Measurements from ENCODE around the gene TGFB1I1. TPM values are rescaled to one million over a fixed set of nuclear protein-coding genes. Genes with fewer than 3 reads are reported as not detected.
A peak's percentile ranks its signal among the peaks of the same experiment; 100 is the strongest.

The TGFB1I1 gene
- total RNA-seq, 1 experiment from 2014 or later = 4.3 TPM

DNA sequence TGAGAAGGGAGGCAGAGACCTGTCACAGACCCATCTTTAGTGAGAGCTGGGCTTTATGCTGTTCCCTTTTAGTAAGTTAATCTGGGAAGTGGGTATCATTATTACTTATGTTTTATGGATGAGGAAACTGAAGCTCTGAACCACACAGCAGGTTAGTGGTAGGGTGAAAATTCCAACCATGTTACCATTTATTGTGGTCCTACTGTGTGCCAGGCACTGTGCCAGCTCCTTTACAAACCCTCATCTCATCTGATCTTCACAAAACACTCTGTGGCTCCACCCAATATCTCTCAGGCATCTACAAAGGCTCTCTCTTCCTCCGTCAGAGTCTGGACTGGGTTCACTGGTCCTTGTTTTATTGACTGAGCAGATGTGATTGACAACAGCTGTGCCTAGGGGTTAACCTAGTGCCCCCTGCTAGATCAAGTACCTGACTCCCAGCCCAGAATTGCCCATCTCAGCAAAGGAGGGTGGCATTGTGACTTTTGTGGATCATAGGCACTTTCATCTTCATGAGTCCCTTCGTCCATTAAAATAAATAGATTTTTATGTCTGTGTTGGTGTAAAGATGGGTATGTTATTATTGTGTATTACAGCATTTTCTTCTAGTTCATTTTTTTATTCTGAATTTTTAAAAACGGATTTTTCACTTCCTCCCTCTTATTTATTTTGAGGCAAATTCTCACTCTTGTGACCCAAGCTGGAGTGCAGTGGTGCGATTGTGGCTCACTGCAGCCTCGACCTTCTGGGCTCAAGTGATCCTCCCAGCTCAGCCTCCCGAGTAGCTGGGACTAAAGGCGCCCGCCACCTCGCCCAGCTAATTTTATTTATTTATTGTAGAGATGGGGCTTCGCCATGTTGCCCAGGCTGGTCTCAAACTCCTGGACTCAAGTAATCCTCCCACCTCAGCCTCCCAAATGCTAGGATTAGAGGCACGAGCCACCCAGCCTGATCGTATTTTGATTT, 3.1 kb downstream of the TGFB1I1 start:
- Mint-ChIP-seq H3K4me1 (peaks cover 16% of the 10 kb centered on the region), H3K36me3 (no peaks in the 10 kb centered on the region), H3K4me3 (no peak overlapping the region; the same call in 1 of the 2 replicates), H3K9me3 (0 out of 2 replicates have a peak, but pooled peaks cover 5% of the 10 kb centered on the region), H3K27ac (no peak overlapping the region), H3K27me3 (ENCODE audit: low read depth) (peaks cover 87% of the 10 kb centered on the region)
- ATAC-seq (no peak), DNase-seq (ENCODE audit: low spot score) (no peak)
- ChIA-PET POLR2A (interaction anchor here (0.6 to 1.2 kb wide), 3 partner anchors 12 to 350 kb away, joined by 4 to 7 read pairs (median 4); no protein-coding TSS in a partner anchor), CTCF (interaction anchor here (0.8 to 13.1 kb wide), 3 partner anchors 18 to 240 kb away, joined by 3 to 221 read pairs (median 8); partner anchors contain the start of gene ARMC5)
- TF ChIP-seq, protein P1, sequence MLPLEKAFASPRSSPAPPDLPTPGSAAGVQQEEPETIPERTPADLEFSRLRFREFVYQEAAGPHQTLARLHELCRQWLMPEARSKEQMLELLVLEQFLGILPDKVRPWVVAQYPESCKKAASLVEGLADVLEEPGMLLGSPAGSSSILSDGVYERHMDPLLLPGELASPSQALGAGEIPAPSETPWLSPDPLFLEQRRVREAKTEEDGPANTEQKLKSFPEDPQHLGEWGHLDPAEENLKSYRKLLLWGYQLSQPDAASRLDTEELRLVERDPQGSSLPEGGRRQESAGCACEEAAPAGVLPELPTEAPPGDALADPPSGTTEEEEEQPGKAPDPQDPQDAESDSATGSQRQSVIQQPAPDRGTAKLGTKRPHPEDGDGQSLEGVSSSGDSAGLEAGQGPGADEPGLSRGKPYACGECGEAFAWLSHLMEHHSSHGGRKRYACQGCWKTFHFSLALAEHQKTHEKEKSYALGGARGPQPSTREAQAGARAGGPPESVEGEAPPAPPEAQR (CRISPR knock-in tag; IDR thresholded peaks at IDR 0.05) = no peak
- no peak for TF ChIP-seq CTCF (IDR thresholded peaks at IDR 0.05)

DNA sequence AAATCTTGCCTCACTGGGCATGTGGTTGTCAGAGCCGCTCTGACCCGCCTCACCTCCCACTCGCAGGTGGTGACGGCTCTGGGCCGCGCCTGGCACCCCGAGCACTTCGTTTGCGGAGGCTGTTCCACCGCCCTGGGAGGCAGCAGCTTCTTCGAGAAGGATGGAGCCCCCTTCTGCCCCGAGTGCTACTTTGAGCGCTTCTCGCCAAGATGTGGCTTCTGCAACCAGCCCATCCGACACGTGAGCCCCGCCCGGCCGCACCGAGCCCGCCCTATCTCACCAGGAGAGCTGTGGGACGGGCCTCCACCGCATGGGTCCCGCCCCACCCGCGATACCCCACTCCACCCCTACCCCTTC, 4.0 kb downstream of the TGFB1I1 start:
- POLR2A ChIA-PET = interaction anchor here (0.5 to 1.2 kb wide), 4 partner anchors 11 to 422 kb away, joined by 4 to 7 read pairs (median 4); no protein-coding TSS in a partner anchor
- CTCF ChIA-PET = interaction anchor here (0.8 to 13.1 kb wide), 4 partner anchors 12 to 239 kb away, joined by 3 to 221 read pairs (median 17); partner anchors contain the start of gene ARMC5
- Mint-ChIP-seq H3K9me3 (0 out of 2 replicates have a peak, but pooled peaks cover 5% of the 10 kb centered on the region), H3K36me3 (no peaks in the 10 kb centered on the region), H3K27me3 (ENCODE audit: low read depth) (peaks cover 88% of the 10 kb centered on the region), H3K4me1 (peaks cover 16% of the 10 kb centered on the region), H3K4me3 (peak overlapping the region; percentile 81), H3K27ac (no peak overlapping the region)
- DNase-seq (ENCODE audit: low spot score) = peak; percentile 41
- no peak for ATAC-seq
- TF ChIP-seq, protein P2, sequence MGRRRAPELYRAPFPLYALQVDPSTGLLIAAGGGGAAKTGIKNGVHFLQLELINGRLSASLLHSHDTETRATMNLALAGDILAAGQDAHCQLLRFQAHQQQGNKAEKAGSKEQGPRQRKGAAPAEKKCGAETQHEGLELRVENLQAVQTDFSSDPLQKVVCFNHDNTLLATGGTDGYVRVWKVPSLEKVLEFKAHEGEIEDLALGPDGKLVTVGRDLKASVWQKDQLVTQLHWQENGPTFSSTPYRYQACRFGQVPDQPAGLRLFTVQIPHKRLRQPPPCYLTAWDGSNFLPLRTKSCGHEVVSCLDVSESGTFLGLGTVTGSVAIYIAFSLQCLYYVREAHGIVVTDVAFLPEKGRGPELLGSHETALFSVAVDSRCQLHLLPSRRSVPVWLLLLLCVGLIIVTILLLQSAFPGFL (CRISPR knock-in tag; IDR thresholded peaks at IDR 0.05; ENCODE audit: borderline replicate concordance) = no peak
- TF ChIP-seq JUN (CRISPR knock-in tag; IDR thresholded peaks at IDR 0.05) (no peak), TEAD4 (CRISPR knock-in tag; IDR thresholded peaks at IDR 0.05) (no peak), FOXK1 (CRISPR knock-in tag; IDR thresholded peaks at IDR 0.05) (no peak), TCF7 (CRISPR knock-in tag; IDR thresholded peaks at IDR 0.05; ENCODE audit: low read depth) (no peak), SMAD3 (CRISPR knock-in tag; IDR thresholded peaks at IDR 0.05; ENCODE audit: borderline replicate concordance) (no peak), CBFB (CRISPR knock-in tag; IDR thresholded peaks at IDR 0.05; ENCODE audit: low read depth) (no peak), RELA (CRISPR knock-in tag; IDR thresholded peaks at IDR 0.05; ENCODE audit: borderline replicate concordance) (0 out of 2 replicates have a peak, but pooled peaks have one; percentile 26), ZNF317 (CRISPR knock-in tag; IDR thresholded peaks at IDR 0.05; ENCODE audit: borderline replicate concordance, low read depth) (no peak), RORB (CRISPR knock-in tag; IDR thresholded peaks at IDR 0.05) (no peak), ZNF219 (CRISPR knock-in tag; IDR thresholded peaks at IDR 0.05; ENCODE audit: borderline replicate concordance) (no peak), ZNF263 (CRISPR knock-in tag; IDR thresholded peaks at IDR 0.05; ENCODE audit: low read depth) (no peak), ZNF138 (CRISPR knock-in tag; conservative IDR thresholded peaks at IDR 0.05) (no peak), NR3C1 (CRISPR knock-in tag; conservative IDR thresholded peaks at IDR 0.05; ENCODE audit: low read depth) (no peak), ZBTB21 (CRISPR knock-in tag; IDR thresholded peaks at IDR 0.05; ENCODE audit: borderline replicate concordance) (no peak)
- TF ChIP-seq, protein P3, sequence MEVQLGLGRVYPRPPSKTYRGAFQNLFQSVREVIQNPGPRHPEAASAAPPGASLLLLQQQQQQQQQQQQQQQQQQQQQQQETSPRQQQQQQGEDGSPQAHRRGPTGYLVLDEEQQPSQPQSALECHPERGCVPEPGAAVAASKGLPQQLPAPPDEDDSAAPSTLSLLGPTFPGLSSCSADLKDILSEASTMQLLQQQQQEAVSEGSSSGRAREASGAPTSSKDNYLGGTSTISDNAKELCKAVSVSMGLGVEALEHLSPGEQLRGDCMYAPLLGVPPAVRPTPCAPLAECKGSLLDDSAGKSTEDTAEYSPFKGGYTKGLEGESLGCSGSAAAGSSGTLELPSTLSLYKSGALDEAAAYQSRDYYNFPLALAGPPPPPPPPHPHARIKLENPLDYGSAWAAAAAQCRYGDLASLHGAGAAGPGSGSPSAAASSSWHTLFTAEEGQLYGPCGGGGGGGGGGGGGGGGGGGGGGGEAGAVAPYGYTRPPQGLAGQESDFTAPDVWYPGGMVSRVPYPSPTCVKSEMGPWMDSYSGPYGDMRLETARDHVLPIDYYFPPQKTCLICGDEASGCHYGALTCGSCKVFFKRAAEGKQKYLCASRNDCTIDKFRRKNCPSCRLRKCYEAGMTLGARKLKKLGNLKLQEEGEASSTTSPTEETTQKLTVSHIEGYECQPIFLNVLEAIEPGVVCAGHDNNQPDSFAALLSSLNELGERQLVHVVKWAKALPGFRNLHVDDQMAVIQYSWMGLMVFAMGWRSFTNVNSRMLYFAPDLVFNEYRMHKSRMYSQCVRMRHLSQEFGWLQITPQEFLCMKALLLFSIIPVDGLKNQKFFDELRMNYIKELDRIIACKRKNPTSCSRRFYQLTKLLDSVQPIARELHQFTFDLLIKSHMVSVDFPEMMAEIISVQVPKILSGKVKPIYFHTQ (CRISPR knock-in tag; IDR thresholded peaks at IDR 0.05) = no peak
- TF ChIP-seq, protein P4, sequence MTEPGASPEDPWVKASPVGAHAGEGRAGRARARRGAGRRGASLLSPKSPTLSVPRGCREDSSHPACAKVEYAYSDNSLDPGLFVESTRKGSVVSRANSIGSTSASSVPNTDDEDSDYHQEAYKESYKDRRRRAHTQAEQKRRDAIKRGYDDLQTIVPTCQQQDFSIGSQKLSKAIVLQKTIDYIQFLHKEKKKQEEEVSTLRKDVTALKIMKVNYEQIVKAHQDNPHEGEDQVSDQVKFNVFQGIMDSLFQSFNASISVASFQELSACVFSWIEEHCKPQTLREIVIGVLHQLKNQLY (CRISPR knock-in tag; IDR thresholded peaks at IDR 0.05) = no peak
- TF ChIP-seq, protein P5, sequence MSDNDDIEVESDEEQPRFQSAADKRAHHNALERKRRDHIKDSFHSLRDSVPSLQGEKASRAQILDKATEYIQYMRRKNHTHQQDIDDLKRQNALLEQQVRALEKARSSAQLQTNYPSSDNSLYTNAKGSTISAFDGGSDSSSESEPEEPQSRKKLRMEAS (CRISPR knock-in tag; IDR thresholded peaks at IDR 0.05) = peak; percentile 79; the same call in 1 of the 2 replicates
- TF ChIP-seq, protein P6, sequence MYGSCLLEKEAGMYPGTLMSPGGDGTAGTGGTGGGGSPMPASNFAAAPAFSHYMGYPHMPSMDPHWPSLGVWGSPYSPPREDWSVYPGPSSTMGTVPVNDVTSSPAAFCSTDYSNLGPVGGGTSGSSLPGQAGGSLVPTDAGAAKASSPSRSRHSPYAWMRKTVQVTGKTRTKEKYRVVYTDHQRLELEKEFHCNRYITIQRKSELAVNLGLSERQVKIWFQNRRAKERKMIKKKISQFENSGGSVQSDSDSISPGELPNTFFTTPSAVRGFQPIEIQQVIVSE (CRISPR knock-in tag; IDR thresholded peaks at IDR 0.05; ENCODE audit: borderline replicate concordance) = no peak

Measured in WTC11 (cell line).